ENCODE measurements around the gene CPNE4. TPM values are rescaled to one million over a fixed set of nuclear protein-coding genes. Genes with fewer than 3 reads are reported as not detected.

CPNE4 gene
- total RNA-seq, 1 experiment from 2014 or later, result 31.1 TPM

GRCh38 chr3:131636266-131636775 is 398.5 kb downstream of the CPNE4 start:
- no TSS peak for BruUV-seq (replicated peaks)
- Mint-ChIP-seq H3K9me3 (ENCODE audit: low read depth, unreplicated experiment) (no peaks in the 10 kb centered on the region), H3K4me1 (ENCODE audit: low read depth, unreplicated experiment) (no peaks in the 10 kb centered on the region), H3K27me3 (ENCODE audit: unreplicated experiment) (no peaks in the 10 kb centered on the region), H3K36me3 (ENCODE audit: insufficient read depth, unreplicated experiment) (no peaks in the 10 kb centered on the region), H3K4me3 (ENCODE audit: low read depth, unreplicated experiment) (no peak overlapping the region), H3K27ac (ENCODE audit: unreplicated experiment) (no peak overlapping the region)
- TF ChIP-seq CTCF (IDR thresholded peaks at IDR 0.05; ENCODE audit: unreplicated experiment), result no peak
- intact Hi-C loops (cut with micrococcal nuclease; ENCODE audit: unreplicated experiment), result no loop called here
- DNase-seq, result no peak
- CTCF ChIA-PET, result interaction anchor here (0.8 kb wide), 1 partner anchor 364 kb away, joined by 3 read pairs; no protein-coding TSS in a partner anchor

- no peaks in the 10 kb centered on the region for H3K27me3 Mint-ChIP-seq (ENCODE audit: unreplicated experiment)
- no peaks in the 10 kb centered on the region for H3K36me3 Mint-ChIP-seq (ENCODE audit: insufficient read depth, unreplicated experiment)
- H3K9me3 Mint-ChIP-seq (ENCODE audit: low read depth, unreplicated experiment), result no peaks in the 10 kb centered on the region
- H3K27ac Mint-ChIP-seq (ENCODE audit: unreplicated experiment), result no peak overlapping the region
- DNase-seq, result no peak
- BruUV-seq (replicated peaks), result no TSS peak
- no peak for TF ChIP-seq CTCF (IDR thresholded peaks at IDR 0.05; ENCODE audit: unreplicated experiment)
- CTCF ChIA-PET, result no interaction called here
- intact Hi-C loops (cut with micrococcal nuclease; ENCODE audit: unreplicated experiment), result no loop called here
- no peak overlapping the region for H3K4me3 Mint-ChIP-seq (ENCODE audit: low read depth, unreplicated experiment)
- H3K4me1 Mint-ChIP-seq (ENCODE audit: low read depth, unreplicated experiment), result no peaks in the 10 kb centered on the region
Observed at GRCh38 chr3:131630807-131631206, 404.0 kb downstream of the CPNE4 start.

- CTCF ChIA-PET, result no interaction called here
- no TSS peak for BruUV-seq (replicated peaks)
- no peak overlapping the region for H3K4me3 Mint-ChIP-seq (ENCODE audit: low read depth, unreplicated experiment)
- intact Hi-C loops (cut with micrococcal nuclease; ENCODE audit: unreplicated experiment), result no loop called here
- no peaks in the 10 kb centered on the region for H3K9me3 Mint-ChIP-seq (ENCODE audit: low read depth, unreplicated experiment)
- no peak for DNase-seq
- no peak for TF ChIP-seq CTCF (IDR thresholded peaks at IDR 0.05; ENCODE audit: unreplicated experiment)
- H3K36me3 Mint-ChIP-seq (ENCODE audit: insufficient read depth, unreplicated experiment), result no peaks in the 10 kb centered on the region
- H3K4me1 Mint-ChIP-seq (ENCODE audit: low read depth, unreplicated experiment), result no peaks in the 10 kb centered on the region
- no peak overlapping the region for H3K27ac Mint-ChIP-seq (ENCODE audit: unreplicated experiment)
- no peaks in the 10 kb centered on the region for H3K27me3 Mint-ChIP-seq (ENCODE audit: unreplicated experiment)
Observed at GRCh38 chr3:131630097-131630496, 404.7 kb downstream of the CPNE4 start.

- DNase-seq, result no peak
- no peaks in the 10 kb centered on the region for H3K27me3 Mint-ChIP-seq (ENCODE audit: unreplicated experiment)
- H3K9me3 Mint-ChIP-seq (ENCODE audit: low read depth, unreplicated experiment), result no peaks in the 10 kb centered on the region
- no peak overlapping the region for H3K4me3 Mint-ChIP-seq (ENCODE audit: low read depth, unreplicated experiment)
- H3K4me1 Mint-ChIP-seq (ENCODE audit: low read depth, unreplicated experiment), result no peaks in the 10 kb centered on the region
- TF ChIP-seq CTCF (IDR thresholded peaks at IDR 0.05; ENCODE audit: unreplicated experiment), result no peak
- no peaks in the 10 kb centered on the region for H3K36me3 Mint-ChIP-seq (ENCODE audit: insufficient read depth, unreplicated experiment)
- intact Hi-C loops (cut with micrococcal nuclease; ENCODE audit: unreplicated experiment), result no loop called here
- CTCF ChIA-PET, result no interaction called here
- no peak overlapping the region for H3K27ac Mint-ChIP-seq (ENCODE audit: unreplicated experiment)
- no TSS peak for BruUV-seq (replicated peaks)
Observed at GRCh38 chr3:131623431-131623830, 411.4 kb downstream of the CPNE4 start.
